Muscle of leg (tissue), 11 donors: ENCODE results near the gene GLYR1. TPM values are rescaled to one million over a fixed set of nuclear protein-coding genes. Genes with fewer than 3 reads are reported as not detected.

Experiments used
- DNase-seq: peaks from one replicate; pipeline ENCODE4 v3.0.0; 2013
- H3K27ac ChIP-seq: one replicate; pipeline ENCODE4 v1.5.1; 2013; ENCODE audit warnings: mild to moderate bottlenecking, low read length, control low read depth
- H3K27me3 ChIP-seq: one replicate; pipeline ENCODE4 v1.6.1; 2013; ENCODE audit warnings: low read length; ENCODE audit not compliant: control insufficient read depth, insufficient read depth
- H3K36me3 ChIP-seq: one replicate; pipeline ENCODE4 v1.6.1; 2013; ENCODE audit warnings: low read length; ENCODE audit not compliant: control insufficient read depth, insufficient read depth
- H3K4me1 ChIP-seq: one replicate; pipeline ENCODE4 v1.6.1; 2013; ENCODE audit warnings: low read length; ENCODE audit not compliant: control insufficient read depth, insufficient read depth
- H3K4me3 ChIP-seq: one replicate; pipeline ENCODE4 v1.5.1; 2013; ENCODE audit warnings: low read length, control low read depth
- H3K9me3 ChIP-seq: replicated peaks from 2 replicates; pipeline ENCODE4 v1.6.1; 2013; ENCODE audit warnings: low read depth, low read length; ENCODE audit not compliant: control insufficient read depth
- WGBS: methylation state at CpG from one replicate; pipeline ENCODE4 v1.1.5; 2013; ENCODE audit warnings: missing lambda C conversion rate; ENCODE audit not compliant: insufficient coverage; 5-methylcytosine and 5-hydroxymethylcytosine counted together
- polyA plus RNA-seq, 8 donors: library from polyadenylated mRNA; unstranded; fragments of 120-200 nt; gene quantifications; one replicate each; pipeline versions ENCODE4 v1.2.1 to v1.2.3, GENCODE V29; 2013; ENCODE audit warnings: inconsistent platforms in 1 of 8, low replicate concordance in 1 of 8; ENCODE audit not compliant: insufficient read length in 8 of 8, insufficient read depth in 1 of 8
- total RNA-seq: library from RNA; stranded (reverse); fragments of 120-200 nt; gene quantifications from one replicate; pipeline ENCODE4 v1.2.4, GENCODE V29; 2013

Gene GLYR1
- total and polyA plus RNA-seq, 9 donors: 29.8 to 57.1 (median 51.4) TPM

GRCh38 chr16:4891097-4891885, 44.2 kb upstream of the GLYR1 start:
- peaks cover 20% of the 10 kb centered on the region for H3K4me1 ChIP-seq
- no peak overlapping the region for H3K4me3 ChIP-seq
- H3K27ac ChIP-seq: no peak overlapping the region
- H3K36me3 ChIP-seq: peaks cover 14% of the 10 kb centered on the region
- DNase-seq: no peak
- no peaks in the 10 kb centered on the region for H3K27me3 ChIP-seq
- WGBS: 80% methylated on average over 10 of the region's 16 CpGs
- no peaks in the 10 kb centered on the region for H3K9me3 ChIP-seq

- Histone ChIP-seq H3K4me1 (peaks cover 21% of the 10 kb centered on the region), H3K4me3 (no peak overlapping the region), H3K9me3 (no peaks in the 10 kb centered on the region), H3K27me3 (no peaks in the 10 kb centered on the region), H3K36me3 (peaks cover 20% of the 10 kb centered on the region), H3K27ac (no peak overlapping the region)
- DNase-seq: no peak
- WGBS: 90% methylated on average over 13 of the region's 16 CpGs
Observed at GRCh38 chr16:4890686-4891085, 43.6 kb upstream of the GLYR1 start.

GRCh38 chr16:4890026-4890425, 42.9 kb upstream of the GLYR1 start:
- DNase-seq: no peak
- Histone ChIP-seq H3K36me3 (peaks cover 25% of the 10 kb centered on the region), H3K9me3 (no peaks in the 10 kb centered on the region), H3K4me1 (peaks cover 22% of the 10 kb centered on the region), H3K27me3 (no peaks in the 10 kb centered on the region), H3K4me3 (no peak overlapping the region), H3K27ac (no peak overlapping the region)
- 80% methylated on average over 10 of the region's 11 CpGs for WGBS

GRCh38 chr16:4888428-4889135, 41.5 kb upstream of the GLYR1 start:
- Histone ChIP-seq H3K4me1 (peaks cover 22% of the 10 kb centered on the region), H3K27ac (no peak overlapping the region), H3K27me3 (no peaks in the 10 kb centered on the region), H3K4me3 (no peak overlapping the region), H3K9me3 (no peaks in the 10 kb centered on the region), H3K36me3 (peaks cover 39% of the 10 kb centered on the region)
- no peak for DNase-seq
- 66% methylated on average over 7 of the region's 9 CpGs for WGBS

- DNase-seq: no peak
- H3K9me3 ChIP-seq: no peaks in the 10 kb centered on the region
- H3K4me3 ChIP-seq: no peak overlapping the region
- no peak overlapping the region for H3K27ac ChIP-seq
- H3K27me3 ChIP-seq: no peaks in the 10 kb centered on the region
- H3K4me1 ChIP-seq: peaks cover 12% of the 10 kb centered on the region
- WGBS: 100% methylated on average over 3 of the region's 5 CpGs
- peaks cover 53% of the 10 kb centered on the region for H3K36me3 ChIP-seq
Observed at GRCh38 chr16:4886151-4886550, 39.1 kb upstream of the GLYR1 start.

- peaks cover 12% of the 10 kb centered on the region for H3K4me1 ChIP-seq
- H3K4me3 ChIP-seq: no peak overlapping the region
- H3K36me3 ChIP-seq: peaks cover 62% of the 10 kb centered on the region
- WGBS: 87% methylated on average over 45 of the region's 45 CpGs
- no peak overlapping the region for H3K27ac ChIP-seq
- no peak for DNase-seq
- H3K9me3 ChIP-seq: no peaks in the 10 kb centered on the region
- no peaks in the 10 kb centered on the region for H3K27me3 ChIP-seq
Observed at GRCh38 chr16:4884972-4885874, 38.1 kb upstream of the GLYR1 start.

GRCh38 chr16:4884209-4884608, 37.1 kb upstream of the GLYR1 start:
- H3K4me1 ChIP-seq: peaks cover 12% of the 10 kb centered on the region
- H3K36me3 ChIP-seq: peaks cover 73% of the 10 kb centered on the region
- no peak overlapping the region for H3K27ac ChIP-seq
- WGBS: 92% methylated on average over 34 of the region's 34 CpGs
- DNase-seq: no peak
- H3K27me3 ChIP-seq: no peaks in the 10 kb centered on the region
- no peak overlapping the region for H3K4me3 ChIP-seq
- H3K9me3 ChIP-seq: no peaks in the 10 kb centered on the region

GRCh38 chr16:4883501-4883900, 36.4 kb upstream of the GLYR1 start:
- no peaks in the 10 kb centered on the region for H3K9me3 ChIP-seq
- H3K4me1 ChIP-seq: peaks cover 12% of the 10 kb centered on the region
- 95% methylated on average over 25 of the region's 25 CpGs for WGBS
- peaks cover 78% of the 10 kb centered on the region for H3K36me3 ChIP-seq
- H3K4me3 ChIP-seq: no peak overlapping the region
- no peak overlapping the region for H3K27ac ChIP-seq
- no peak for DNase-seq
- H3K27me3 ChIP-seq: no peaks in the 10 kb centered on the region

GRCh38 chr16:4882633-4883285, 35.7 kb upstream of the GLYR1 start:
- 64% methylated on average over 9 of the region's 11 CpGs for WGBS

More at GRCh38 chr16:4882633-4883285, 35.7 kb upstream of the GLYR1 start:
- no peak overlapping the region for H3K27ac ChIP-seq
- H3K4me3 ChIP-seq: no peak overlapping the region
- H3K4me1 ChIP-seq: peaks cover 12% of the 10 kb centered on the region
- H3K9me3 ChIP-seq: no peaks in the 10 kb centered on the region
- peaks cover 81% of the 10 kb centered on the region for H3K36me3 ChIP-seq
- DNase-seq: peak; percentile 60
- H3K27me3 ChIP-seq: no peaks in the 10 kb centered on the region
